IPS-18a (cell line): ENCODE results near the gene CNTNAP4.

ENCODE experiments used
- H3K27ac ChIP-seq: one replicate; pipeline ENCODE4 v1.5.1; 2013; ENCODE audit warnings: low read length
- H3K27me3 ChIP-seq: one replicate; pipeline ENCODE4 v1.6.1; 2013; ENCODE audit warnings: mild to moderate bottlenecking, low read length; ENCODE audit not compliant: control insufficient read depth, insufficient read depth
- H3K36me3 ChIP-seq: one replicate; pipeline ENCODE4 v1.6.1; 2013; ENCODE audit warnings: low read depth, low read length; ENCODE audit not compliant: control insufficient read depth
- H3K4me1 ChIP-seq: one replicate; pipeline ENCODE4 v1.6.1; 2013; ENCODE audit warnings: low read depth, low read length; ENCODE audit not compliant: control insufficient read depth
- H3K4me3 ChIP-seq: one replicate; pipeline ENCODE4 v1.5.1; 2013; ENCODE audit warnings: low read length
- H3K9ac ChIP-seq: one replicate; pipeline ENCODE4 v1.6.1; 2013; ENCODE audit warnings: mild to moderate bottlenecking, low read length, moderate library complexity
- H3K9me3 ChIP-seq: one replicate; pipeline ENCODE4 v1.6.1; 2013; ENCODE audit warnings: low read depth, low read length; ENCODE audit not compliant: control insufficient read depth

The CNTNAP4 gene

DNA sequence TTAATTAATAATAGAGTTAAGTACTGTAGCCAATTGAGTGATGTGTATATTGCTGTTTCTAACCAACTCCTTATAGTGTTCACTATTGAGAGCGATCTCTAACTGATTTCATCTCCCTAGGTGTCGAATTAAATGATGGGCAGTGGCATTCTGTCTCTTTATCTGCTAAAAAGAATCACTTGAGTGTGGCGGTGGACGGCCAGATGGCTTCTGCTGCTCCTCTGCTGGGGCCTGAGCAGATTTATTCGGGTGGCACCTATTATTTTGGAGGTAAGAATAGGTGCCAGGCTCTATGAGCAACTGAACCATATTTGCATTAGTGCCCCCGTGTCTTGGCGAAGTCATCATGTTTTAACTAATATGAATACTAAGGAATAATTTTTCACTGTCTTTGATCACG lies 184.6 kb downstream of the CNTNAP4 start:
- Histone ChIP-seq H3K36me3 (no peaks in the 10 kb centered on the region), H3K27ac (no peak overlapping the region), H3K9ac (no peak overlapping the region), H3K9me3 (no peaks in the 10 kb centered on the region), H3K4me3 (no peak overlapping the region), H3K4me1 (no peaks in the 10 kb centered on the region), H3K27me3 (no peaks in the 10 kb centered on the region)

DNA sequence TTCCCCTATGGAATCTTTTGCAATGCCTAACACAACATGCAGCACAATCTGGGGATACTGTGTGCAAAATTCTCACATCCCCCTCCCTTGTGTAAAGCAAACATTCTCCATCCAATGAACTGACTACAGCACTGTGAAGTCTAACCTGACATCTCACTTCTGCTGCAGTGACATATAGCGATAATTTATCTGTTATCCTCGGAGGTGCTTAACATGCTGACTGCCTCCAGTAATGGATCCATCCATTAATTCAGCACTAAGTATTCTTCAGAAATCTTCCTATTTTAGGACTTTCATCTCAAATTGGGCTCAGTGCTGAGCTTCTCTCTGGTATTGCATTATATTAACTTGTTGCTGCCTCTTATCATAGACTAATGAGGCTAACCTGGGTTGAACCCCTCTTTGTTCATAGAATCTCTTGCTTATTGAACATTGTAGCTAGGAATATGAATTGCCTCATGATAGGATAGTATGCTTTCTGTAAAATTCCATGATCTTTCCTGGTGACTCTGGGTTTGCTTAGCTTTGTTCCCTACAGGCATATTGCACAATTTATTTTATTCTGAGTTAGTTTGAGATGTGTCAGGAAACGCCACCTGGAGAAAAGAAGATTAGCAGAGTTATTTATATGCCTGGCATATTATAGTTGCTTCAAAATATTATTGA lies 187.9 kb downstream of the CNTNAP4 start:
- Histone ChIP-seq H3K4me1 (no peaks in the 10 kb centered on the region), H3K36me3 (no peaks in the 10 kb centered on the region), H3K27me3 (peaks cover 11% of the 10 kb centered on the region), H3K9ac (no peak overlapping the region), H3K9me3 (no peaks in the 10 kb centered on the region), H3K27ac (no peak overlapping the region), H3K4me3 (no peak overlapping the region)

DNA sequence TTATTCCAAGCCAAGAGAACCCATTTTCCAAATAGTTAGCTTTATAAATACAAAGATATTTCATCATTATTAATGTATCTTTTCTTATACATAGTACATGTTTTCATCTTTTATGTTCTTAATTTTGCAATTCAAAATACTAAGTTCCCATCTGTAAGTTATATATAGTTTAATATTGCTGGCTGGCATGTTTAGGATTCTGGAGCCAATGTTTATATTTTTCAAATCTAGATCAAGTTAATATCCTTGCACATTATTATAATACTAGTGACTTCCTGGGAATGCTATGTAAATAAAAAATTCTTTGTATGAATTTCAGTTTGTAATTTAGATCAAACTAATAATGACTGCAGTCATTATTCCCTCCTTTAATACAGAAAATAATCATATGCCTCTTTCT lies 189.7 kb downstream of the CNTNAP4 start:
- H3K9ac ChIP-seq = no peak overlapping the region
- no peaks in the 10 kb centered on the region for H3K36me3 ChIP-seq
- H3K4me3 ChIP-seq = no peak overlapping the region
- no peaks in the 10 kb centered on the region for H3K4me1 ChIP-seq
- H3K27me3 ChIP-seq = peaks cover 25% of the 10 kb centered on the region
- no peaks in the 10 kb centered on the region for H3K9me3 ChIP-seq
- H3K27ac ChIP-seq = no peak overlapping the region

DNA sequence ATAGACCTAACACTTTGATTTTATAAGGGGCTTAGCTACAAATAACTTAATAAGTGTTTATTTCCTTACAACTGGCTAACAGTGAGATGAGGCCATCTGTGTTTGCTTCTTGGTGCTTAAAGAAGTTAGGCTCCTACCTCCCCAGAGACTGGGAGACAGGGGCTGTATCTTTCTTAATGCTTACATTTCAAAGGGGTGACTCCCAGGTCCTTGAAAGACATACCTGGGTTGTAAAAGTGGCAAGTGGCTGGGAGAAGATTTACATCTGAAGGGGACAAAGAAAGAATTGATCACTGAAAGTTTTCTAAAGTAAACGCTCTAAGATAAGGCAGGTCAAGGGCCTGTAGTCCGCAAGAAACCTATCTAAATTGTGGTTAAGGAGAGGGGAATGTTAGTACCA lies 196.8 kb downstream of the CNTNAP4 start:
- Histone ChIP-seq H3K9me3 (no peaks in the 10 kb centered on the region), H3K27me3 (peaks cover 96% of the 10 kb centered on the region), H3K27ac (no peak overlapping the region), H3K9ac (no peak overlapping the region), H3K4me3 (no peak overlapping the region), H3K4me1 (no peaks in the 10 kb centered on the region), H3K36me3 (no peaks in the 10 kb centered on the region)

DNA sequence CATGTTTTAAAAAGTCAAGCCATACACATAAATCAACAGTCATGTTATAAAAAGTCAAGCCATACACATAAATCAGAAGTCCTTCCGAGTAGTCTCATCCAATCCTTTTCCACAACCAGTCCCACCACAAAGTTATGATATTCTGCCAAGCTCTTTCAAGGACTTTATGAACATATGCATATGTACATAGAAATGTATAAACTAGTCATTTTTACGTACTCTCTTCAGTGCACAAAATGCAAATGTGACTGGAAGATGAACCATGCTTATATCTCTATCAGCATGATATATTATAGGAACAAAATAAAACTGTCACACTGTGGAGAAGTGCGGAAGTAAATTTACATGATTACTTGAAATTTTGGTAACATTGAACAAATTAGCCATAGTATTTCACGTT lies 200.9 kb downstream of the CNTNAP4 start:
- Histone ChIP-seq H3K9me3 (no peaks in the 10 kb centered on the region), H3K4me1 (no peaks in the 10 kb centered on the region), H3K27me3 (peaks cover 59% of the 10 kb centered on the region)

DNA sequence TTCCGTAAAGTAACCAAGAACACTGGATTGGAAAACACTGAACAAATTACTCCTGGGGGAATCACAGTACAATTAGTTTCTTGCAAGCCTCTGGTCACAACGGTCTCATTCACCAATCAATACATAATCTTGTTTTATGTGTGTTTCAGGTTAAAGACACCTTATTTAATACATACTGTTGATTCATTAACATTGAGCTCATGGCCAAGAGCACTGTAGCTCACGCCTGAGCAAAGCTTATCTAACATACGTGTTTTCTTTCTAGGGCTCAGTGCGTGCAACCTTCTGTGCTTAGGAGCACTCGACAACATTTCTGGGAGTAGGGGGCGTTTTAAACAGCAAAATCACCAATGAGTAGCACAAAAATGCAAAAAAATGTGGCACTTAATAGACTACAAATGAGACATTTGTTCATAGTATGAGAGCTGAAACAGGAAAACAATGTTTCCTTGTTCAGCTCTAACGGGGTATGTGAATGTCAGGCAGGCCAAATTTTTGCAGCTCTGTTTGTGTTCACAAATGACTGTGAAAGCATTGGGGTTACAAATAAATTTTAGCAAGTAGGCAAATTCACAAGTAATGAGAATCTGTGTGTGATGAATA lies 206.2 kb downstream of the CNTNAP4 start:
- Histone ChIP-seq H3K9ac (no peak overlapping the region), H3K27me3 (peaks cover 6% of the 10 kb centered on the region), H3K4me1 (no peaks in the 10 kb centered on the region), H3K9me3 (no peaks in the 10 kb centered on the region), H3K4me3 (no peak overlapping the region), H3K36me3 (no peaks in the 10 kb centered on the region), H3K27ac (no peak overlapping the region)

More for the DNA sequence above, 200.9 kb downstream of the CNTNAP4 start:
- no peak overlapping the region for H3K4me3 ChIP-seq
- H3K36me3 ChIP-seq = no peaks in the 10 kb centered on the region
- no peak overlapping the region for H3K9ac ChIP-seq
- no peak overlapping the region for H3K27ac ChIP-seq

DNA sequence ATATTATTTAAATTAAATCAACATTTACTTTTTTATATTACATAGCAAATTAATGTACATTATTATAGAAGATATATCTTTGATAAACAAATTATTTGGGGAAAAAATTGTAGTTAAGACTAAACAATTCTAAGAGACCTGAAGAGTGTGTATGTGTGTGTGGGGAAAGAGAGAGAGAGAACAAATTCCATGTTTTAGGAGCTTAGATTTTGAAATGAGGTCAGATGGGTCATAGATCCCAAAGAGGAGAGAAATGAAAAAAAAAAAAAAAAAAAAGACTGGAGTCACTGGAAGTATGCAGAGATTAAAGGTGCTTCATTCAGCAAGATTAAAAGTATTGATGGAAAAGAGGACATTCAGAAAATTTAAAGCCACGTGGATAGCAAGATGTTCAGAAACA lies 206.8 kb downstream of the CNTNAP4 start:
- no peaks in the 10 kb centered on the region for H3K36me3 ChIP-seq
- no peak overlapping the region for H3K27ac ChIP-seq
- H3K4me3 ChIP-seq = no peak overlapping the region
- no peaks in the 10 kb centered on the region for H3K9me3 ChIP-seq
- peaks cover under 1% of the 10 kb centered on the region for H3K27me3 ChIP-seq
- H3K9ac ChIP-seq = no peak overlapping the region
- H3K4me1 ChIP-seq = no peaks in the 10 kb centered on the region

DNA sequence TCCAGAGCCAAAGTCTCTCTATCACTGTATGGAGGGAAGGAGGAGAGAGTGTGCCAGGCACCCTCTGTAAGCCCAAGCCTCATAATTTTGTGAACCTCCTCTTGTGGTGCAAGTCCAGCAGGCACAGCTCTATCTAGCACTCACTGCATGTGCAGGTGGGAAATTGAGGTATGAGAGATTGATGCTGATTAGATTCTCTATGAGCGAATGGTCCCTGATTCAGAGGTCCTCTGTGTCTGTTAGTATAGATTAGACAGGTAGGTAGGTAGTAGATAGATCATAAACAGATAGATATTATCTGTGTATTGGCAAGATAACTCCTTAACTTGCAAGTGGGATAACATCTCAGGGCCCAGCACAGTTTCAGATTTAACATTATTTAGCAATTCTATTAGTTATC lies 209.5 kb downstream of the CNTNAP4 start:
- Histone ChIP-seq H3K4me1 (no peaks in the 10 kb centered on the region), H3K27me3 (no peaks in the 10 kb centered on the region), H3K36me3 (no peaks in the 10 kb centered on the region), H3K4me3 (no peak overlapping the region), H3K27ac (no peak overlapping the region), H3K9ac (no peak overlapping the region), H3K9me3 (no peaks in the 10 kb centered on the region)

DNA sequence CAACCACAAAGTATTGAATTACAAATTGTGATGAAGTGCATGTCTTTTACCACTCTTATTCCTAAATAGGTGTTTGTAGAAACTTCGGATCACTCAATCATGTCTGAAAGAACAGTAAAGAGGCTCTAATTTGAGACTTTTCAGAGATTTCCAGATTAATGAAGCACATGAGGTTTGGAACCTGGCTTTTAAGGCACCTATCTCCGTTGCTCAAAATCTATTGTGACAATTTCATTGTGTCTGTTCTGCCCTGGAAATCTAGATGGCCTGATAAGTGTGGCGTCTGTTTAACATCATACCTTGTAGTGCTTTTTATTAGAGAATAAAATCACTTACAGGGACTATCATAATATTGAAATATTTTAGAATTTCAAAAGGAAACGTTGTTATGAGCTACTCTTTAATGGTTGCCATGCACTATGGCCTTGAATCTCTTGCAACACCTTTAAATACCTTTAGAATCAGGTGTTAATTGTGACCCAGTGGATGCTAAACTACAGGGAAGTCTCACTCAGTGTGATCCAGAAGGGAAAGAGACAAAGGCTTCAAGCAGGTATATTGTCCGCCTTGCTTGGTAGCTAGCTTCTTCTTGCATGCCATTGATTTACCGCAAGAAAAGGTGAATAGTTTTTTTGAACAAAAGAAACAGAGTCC lies 210.3 kb downstream of the CNTNAP4 start:
- Histone ChIP-seq H3K36me3 (no peaks in the 10 kb centered on the region), H3K9me3 (no peaks in the 10 kb centered on the region), H3K27me3 (no peaks in the 10 kb centered on the region), H3K4me3 (no peak overlapping the region), H3K27ac (no peak overlapping the region), H3K9ac (no peak overlapping the region), H3K4me1 (no peaks in the 10 kb centered on the region)

DNA sequence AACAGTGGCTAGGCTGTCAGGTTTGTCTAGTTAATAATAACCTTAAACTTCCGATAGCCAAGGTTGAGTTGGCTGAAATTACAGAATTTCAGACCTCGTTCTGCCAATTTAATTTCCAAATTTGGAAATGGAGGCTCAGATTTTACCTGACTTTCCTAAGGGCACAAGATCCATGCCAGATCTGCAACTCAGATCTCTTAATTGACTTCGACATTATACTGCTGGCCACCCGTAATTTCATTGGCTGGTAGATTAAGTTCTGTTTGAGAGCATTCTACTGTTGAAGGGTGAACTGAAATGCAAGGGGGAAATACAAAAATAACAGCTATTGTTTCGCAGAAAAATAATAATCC lies 210.8 kb downstream of the CNTNAP4 start:
- no peak overlapping the region for H3K4me3 ChIP-seq
- no peaks in the 10 kb centered on the region for H3K27me3 ChIP-seq
- no peaks in the 10 kb centered on the region for H3K4me1 ChIP-seq
- H3K9me3 ChIP-seq = no peaks in the 10 kb centered on the region
- no peak overlapping the region for H3K27ac ChIP-seq
- no peak overlapping the region for H3K9ac ChIP-seq
- no peaks in the 10 kb centered on the region for H3K36me3 ChIP-seq

DNA sequence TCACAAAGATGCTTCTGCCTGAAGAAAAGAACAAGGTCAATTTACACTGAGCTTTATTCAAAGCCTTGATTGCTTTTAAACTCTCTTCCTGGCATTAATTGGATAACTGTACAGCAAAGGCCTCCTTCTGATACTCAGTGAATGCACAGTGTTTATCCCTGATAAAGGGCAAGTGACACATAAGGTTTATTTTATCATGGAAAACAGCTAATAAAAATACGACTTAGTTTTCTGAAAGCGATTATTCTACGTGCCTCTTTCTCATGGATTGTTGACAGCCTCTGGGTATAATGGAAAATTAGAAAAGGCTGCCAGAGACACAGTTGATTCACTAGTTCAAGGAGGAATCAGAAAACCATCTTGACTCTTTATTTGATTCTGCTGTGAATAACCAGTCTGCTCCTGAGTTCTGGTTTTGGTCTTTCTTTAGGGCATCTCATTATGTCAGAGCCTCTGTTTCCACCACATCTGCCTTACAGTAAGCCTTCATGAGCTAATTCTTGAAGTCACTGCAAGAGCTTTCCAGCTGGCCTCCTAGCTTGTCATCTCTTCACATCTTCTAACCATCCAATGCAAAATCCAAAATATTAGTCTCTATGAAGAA lies 212.9 kb downstream of the CNTNAP4 start:
- Histone ChIP-seq H3K9me3 (no peaks in the 10 kb centered on the region), H3K27ac (no peak overlapping the region), H3K9ac (no peak overlapping the region), H3K27me3 (no peaks in the 10 kb centered on the region), H3K36me3 (no peaks in the 10 kb centered on the region), H3K4me3 (no peak overlapping the region), H3K4me1 (no peaks in the 10 kb centered on the region)
